OCI-LY7 (cell line): ENCODE results near the gene SEC14L5. TPM values are rescaled to one million over a fixed set of nuclear protein-coding genes. Genes with fewer than 3 reads are reported as not detected.

Experiments used
- Bru-seq: library from RNA; stranded (reverse); fragments of 400-500 nt; gene quantifications from one replicate; lab custom pipeline; 2021; lab: Mats Ljungman, UMichigan
- BruChase-seq, 2 experiments: library from RNA; stranded (reverse); fragments of 400-500 nt; gene quantifications; one replicate each; lab custom pipeline; 2021; lab: Mats Ljungman, UMichigan
- BruUV-seq: library from RNA; stranded (reverse); fragments of 400-500 nt; replicated peaks from 2 replicates; lab custom pipeline; 2021; lab: Mats Ljungman, UMichigan
- CTCF ChIA-PET: fragments of 300-600 bp; sonication (Branson Sonifier 250); formaldehyde crosslinking; loops from one replicate; lab custom pipeline; 2022; ENCODE audit warnings: antibody characterized with exemption; ENCODE audit not compliant: unreplicated experiment; lab: Charles Lee
- POLR2A ChIA-PET: fragments of 300-600 bp; sonication (Branson Sonifier 250); formaldehyde crosslinking; loops from one replicate; lab custom pipeline; 2022; ENCODE audit warnings: antibody characterized with exemption; lab: Charles Lee
- DNase-seq: peaks from one replicate; pipeline ENCODE4 v3.0.0-alpha.2; 2015; ENCODE audit warnings: low spot score
- H2AFZ ChIP-seq: fragments of 200-600 bp; sonication (generic), shearing (Covaris generic); 2 replicates; pipeline ENCODE4 v1.6.1; 2014; ENCODE audit warnings: mild to moderate bottlenecking, antibody characterized with exemption, low read length, moderate library complexity
- H3K27ac ChIP-seq: fragments of 200-600 bp; sonication (generic); 2 replicates; pipeline ENCODE4 v1.5.1; 2014; ENCODE audit warnings: mixed run types, low read depth, mild to moderate bottlenecking, moderate library complexity, low read length, inconsistent platforms; ENCODE audit not compliant: poor library complexity, severe bottlenecking
- H3K36me3 ChIP-seq: fragments of 200-600 bp; sonication (generic); 2 replicates; pipeline ENCODE4 v1.6.1; 2014; ENCODE audit warnings: mild to moderate bottlenecking, antibody characterized with exemption, low read length, moderate library complexity, mixed read lengths; ENCODE audit not compliant: insufficient read depth
- H3K4me1 ChIP-seq: fragments of 200-600 bp; sonication (generic); 2 replicates; pipeline ENCODE4 v1.5.1; 2014; ENCODE audit warnings: mild to moderate bottlenecking, low read length; ENCODE audit not compliant: insufficient read depth, poor library complexity, severe bottlenecking
- H3K4me2 ChIP-seq: fragments of 200-600 bp; sonication (generic); 2 replicates; pipeline ENCODE4 v1.6.1; 2014; ENCODE audit warnings: mild to moderate bottlenecking, low read length
- H3K4me3 ChIP-seq: fragments of 200-600 bp; sonication (generic); 2 replicates; pipeline ENCODE4 v1.5.1; 2014; ENCODE audit warnings: mild to moderate bottlenecking, low read depth, low read length; ENCODE audit not compliant: poor library complexity, severe bottlenecking
- H3K79me2 ChIP-seq: fragments of 200-600 bp; sonication (generic); 2 replicates; pipeline ENCODE4 v1.6.1; 2016; ENCODE audit warnings: low read depth, mild to moderate bottlenecking, low read length, moderate library complexity, mixed read lengths; ENCODE audit not compliant: insufficient read depth
- H3K9me2 ChIP-seq: fragments of 200-600 bp; sonication (generic); 2 replicates; pipeline ENCODE4 v1.6.1; 2016; ENCODE audit warnings: mild to moderate bottlenecking, low read length, mixed read lengths; ENCODE audit not compliant: insufficient read depth
- H3K9me3 ChIP-seq: fragments of 200-600 bp; sonication (generic); 2 replicates; pipeline ENCODE4 v1.6.1; 2014; ENCODE audit warnings: mild to moderate bottlenecking, mixed run types, low read length, mixed read lengths
- H4K20me1 ChIP-seq: fragments of 200-600 bp; sonication (generic); 2 replicates; pipeline ENCODE4 v1.6.1; 2014; ENCODE audit warnings: mild to moderate bottlenecking, antibody characterized with exemption, low read length, moderate library complexity, mixed read lengths; ENCODE audit not compliant: insufficient read depth
- EZH2phosphoT487 ChIP-seq: fragments of 200-600 bp; sonication (generic); IDR thresholded peaks from 2 replicates; pipeline ENCODE4 v1.6.1; 2018; ENCODE audit warnings: low read depth, borderline replicate concordance, mild to moderate bottlenecking, mixed run types, antibody characterized with exemption, low read length, moderate library complexity, mixed read lengths
- intact Hi-C: fragments of 100-400 bp; cut with micrococcal nuclease; formaldehyde crosslinking; loops from one replicate; pipeline ENCODE4 v1.10.0; 2022; ENCODE audit not compliant: unreplicated experiment
- long read RNA-seq: library from polyadenylated mRNA; stranded (forward); transcript quantifications from one replicate; pipeline ENCODE4 v2.0.0, GENCODE V29; 2022
- total RNA-seq, 2 experiments: library from RNA; depleted of rRNA in 1 of 2; stranded (reverse); fragments of >200 nt in 1 of 2; shearing (Covaris generic) in 1 of 2; gene quantifications; 2 replicates each; pipeline ENCODE4 v1.2.3, GENCODE V29; 2014 to 2022
- TF ChIP-seq, protein P1 (sequence below): fragments of 200-600 bp; sonication (generic); conservative IDR thresholded peaks from 2 replicates; pipeline ENCODE4 v1.5.1; 2014; ENCODE audit warnings: mild to moderate bottlenecking, antibody characterized with exemption, low read length, moderate library complexity, mixed read lengths

SEC14L5 gene
- total RNA-seq (2014; rRNA removed; shearing (Covaris generic)) (not detected in 2 replicates), total RNA-seq (2022) (not detected in 2 replicates), Bru-seq, nascent RNA (not detected), BruChase-seq, experiment 1, labeled RNA remaining after a 6-hour chase (not detected), BruChase-seq, experiment 2, labeled RNA remaining after a 2-hour chase (percentile 2 among the genes with signal in this experiment)
- long read RNA-seq = 0 reads

DNA sequence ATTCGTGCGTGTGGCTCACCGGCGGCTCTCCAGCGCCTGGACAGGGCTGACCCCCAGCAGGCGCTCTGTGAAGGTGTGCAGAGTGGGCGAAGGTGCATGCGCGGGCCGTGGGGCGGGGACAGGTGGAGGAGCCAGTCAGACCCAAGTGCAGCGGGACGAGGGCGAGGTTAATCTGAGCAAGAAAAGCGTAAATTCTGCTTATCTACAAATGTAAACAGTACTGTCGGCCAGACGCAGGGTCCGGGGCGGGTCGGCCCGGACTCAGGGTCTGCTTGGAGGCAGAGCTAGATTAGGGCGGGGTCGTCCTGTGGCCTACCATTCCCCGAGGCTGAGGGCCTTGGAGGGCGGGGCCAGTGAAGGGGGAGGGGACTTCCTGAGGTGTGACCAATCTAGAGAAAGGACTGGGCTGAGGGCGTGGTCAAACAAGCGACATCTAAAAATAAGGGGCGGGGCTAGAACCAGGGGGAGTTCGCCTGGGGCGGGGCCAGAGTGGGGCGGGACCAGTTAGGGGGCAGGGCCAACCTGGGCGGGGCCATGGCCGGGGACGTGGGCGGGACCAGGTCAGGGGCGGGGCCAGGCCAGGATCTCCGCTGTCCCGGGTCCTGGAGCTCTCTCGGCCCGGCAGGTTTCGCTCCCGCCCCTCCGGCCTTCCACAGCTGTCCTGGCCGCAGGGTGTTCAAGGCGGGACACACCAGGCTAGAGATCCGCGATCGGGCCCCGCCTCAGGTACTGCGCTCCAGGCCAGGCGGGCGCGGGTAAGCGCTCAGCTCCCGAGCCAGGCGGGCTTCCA, at the start of gene SEC14L5:
TSS of gene SEC14L5 (plus strand) at position 611 of the 790 bp plus-strand sequence. CDS start 994 bp downstream, outside the sequence.
- Histone ChIP-seq H3K79me2 (no peaks in the 10 kb centered on the region), H4K20me1 (no peaks in the 10 kb centered on the region), H3K4me2 (peak within 1 kb of the TSS; percentile 68), H3K36me3 (no peaks in the 10 kb centered on the region), H2AFZ (peak within 1 kb of the TSS; percentile 69), H3K9me3 (no peaks in the 10 kb centered on the region), H3K4me1 (peaks cover 3% of the 10 kb centered on the region), H3K27ac (no peak within 1 kb of the TSS), H3K4me3 (peak within 1 kb of the TSS; percentile 56), H3K9me2 (no peaks in the 10 kb centered on the region)
- DNase-seq = peak; percentile 98
- no TSS peak for BruUV-seq
- ChIA-PET CTCF (interaction anchor here (0.6 to 1.1 kb wide), 2 partner anchors 52 to 539 kb away, joined by 3 to 4 read pairs; no protein-coding TSS in a partner anchor), POLR2A (interaction anchor here (0.6 kb wide), 1 partner anchor 342 kb away, joined by 3 read pairs; no protein-coding TSS in a partner anchor)
- intact Hi-C loops = loop anchor here (2.0 to 5.0 kb wide), 2 partner anchors 241 to 451 kb away; no protein-coding TSS in a partner anchor
- no peak for TF ChIP-seq EZH2phosphoT487
- TF ChIP-seq, protein P1, sequence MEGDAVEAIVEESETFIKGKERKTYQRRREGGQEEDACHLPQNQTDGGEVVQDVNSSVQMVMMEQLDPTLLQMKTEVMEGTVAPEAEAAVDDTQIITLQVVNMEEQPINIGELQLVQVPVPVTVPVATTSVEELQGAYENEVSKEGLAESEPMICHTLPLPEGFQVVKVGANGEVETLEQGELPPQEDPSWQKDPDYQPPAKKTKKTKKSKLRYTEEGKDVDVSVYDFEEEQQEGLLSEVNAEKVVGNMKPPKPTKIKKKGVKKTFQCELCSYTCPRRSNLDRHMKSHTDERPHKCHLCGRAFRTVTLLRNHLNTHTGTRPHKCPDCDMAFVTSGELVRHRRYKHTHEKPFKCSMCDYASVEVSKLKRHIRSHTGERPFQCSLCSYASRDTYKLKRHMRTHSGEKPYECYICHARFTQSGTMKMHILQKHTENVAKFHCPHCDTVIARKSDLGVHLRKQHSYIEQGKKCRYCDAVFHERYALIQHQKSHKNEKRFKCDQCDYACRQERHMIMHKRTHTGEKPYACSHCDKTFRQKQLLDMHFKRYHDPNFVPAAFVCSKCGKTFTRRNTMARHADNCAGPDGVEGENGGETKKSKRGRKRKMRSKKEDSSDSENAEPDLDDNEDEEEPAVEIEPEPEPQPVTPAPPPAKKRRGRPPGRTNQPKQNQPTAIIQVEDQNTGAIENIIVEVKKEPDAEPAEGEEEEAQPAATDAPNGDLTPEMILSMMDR = 0 out of 2 replicates have a peak, but pooled peaks have one; percentile 19

DNA sequence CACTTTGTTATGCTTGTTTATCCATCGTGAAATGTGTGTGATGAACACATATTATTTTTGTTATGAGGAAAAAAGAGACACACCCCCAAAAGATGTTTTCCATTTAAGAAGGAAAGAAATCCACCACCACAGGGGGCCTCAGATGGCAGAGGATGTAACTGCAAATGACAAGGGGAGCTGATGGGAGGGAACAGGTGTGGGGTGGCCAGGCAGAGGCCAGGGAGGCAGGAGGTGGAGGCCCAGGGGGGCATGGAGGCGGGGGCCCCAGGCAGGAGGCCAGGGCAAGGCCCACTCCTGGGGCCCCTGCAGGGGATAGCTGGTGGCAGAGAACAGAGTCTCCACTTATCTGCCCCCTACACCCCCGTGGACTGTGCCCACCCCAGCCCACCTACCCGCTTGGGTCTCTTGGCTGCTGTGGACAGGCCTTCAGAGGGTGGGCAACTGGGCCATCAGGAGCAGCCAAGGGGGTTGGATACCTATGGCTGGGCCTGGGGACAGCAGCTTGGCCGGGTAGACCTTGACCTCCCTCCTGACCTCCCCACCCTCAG, 49.2 kb upstream of the SEC14L5 start:
- no TSS peak for BruUV-seq
- no peak overlapping the region for H3K27ac ChIP-seq
- H2AFZ ChIP-seq = no peak overlapping the region
- no peaks in the 10 kb centered on the region for H4K20me1 ChIP-seq
- no peaks in the 10 kb centered on the region for H3K36me3 ChIP-seq
- DNase-seq = no peak
- H3K9me2 ChIP-seq = no peaks in the 10 kb centered on the region
- H3K9me3 ChIP-seq = no peaks in the 10 kb centered on the region
- CTCF ChIA-PET = no interaction called here
- POLR2A ChIA-PET = no interaction called here
- no peaks in the 10 kb centered on the region for H3K4me1 ChIP-seq
- TF ChIP-seq EZH2phosphoT487 = no peak
- TF ChIP-seq, protein P1 = no peak
- H3K79me2 ChIP-seq = no peaks in the 10 kb centered on the region
- no peak overlapping the region for H3K4me2 ChIP-seq
- no peak overlapping the region for H3K4me3 ChIP-seq
- intact Hi-C loops = no loop called here
